Tibial nerve (tissue), 4 donors: ENCODE data around the gene TFRC.

Experiments
- EP300 ChIP-seq, 2 donors: sonication (generic); formaldehyde crosslinking; IDR thresholded peaks; one replicate each; pipeline ENCODE4 v1.6.1; 2017; ENCODE audit warnings: antibody characterized with exemption in 2 of 2, mild to moderate bottlenecking in 1 of 2
- POLR2A ChIP-seq, 2 donors: fragments of 450-650 bp; IDR thresholded peaks; one replicate each; pipeline ENCODE4 v1.6.1; 2017; ENCODE audit warnings: antibody characterized with exemption in 2 of 2, mild to moderate bottlenecking in 2 of 2, moderate library complexity in 2 of 2
- TF ChIP-seq, protein P1 (sequence below), 5 experiments: fragments of 200-600 bp in 3 of 5; fragments of 450-650 bp in 2 of 5; sonication (generic) in 3 of 5; IDR thresholded peaks; one replicate each; pipeline ENCODE4 v1.5.1; 2016 to 2019; ENCODE audit warnings: antibody characterized with exemption in 5 of 5, mild to moderate bottlenecking in 3 of 5, moderate library complexity in 2 of 5

DNA sequence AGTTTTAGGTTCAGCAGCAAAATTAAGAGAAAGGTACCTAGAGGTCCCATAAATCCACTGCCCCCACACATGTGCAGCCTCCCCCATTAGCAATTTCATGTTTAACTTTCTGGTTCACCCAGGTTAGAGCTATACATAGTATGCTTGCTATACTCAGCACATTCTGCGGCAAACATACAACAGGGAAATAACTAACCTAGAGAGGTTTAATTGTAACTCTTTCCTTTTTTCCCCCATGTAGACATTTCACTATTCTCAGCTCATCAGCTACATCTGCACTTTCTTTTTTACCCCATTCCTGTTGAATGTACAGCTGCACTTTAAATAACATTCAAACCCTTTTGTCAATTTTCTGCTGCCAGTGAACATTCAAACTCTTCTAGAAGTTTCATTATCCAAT, 21.1 kb downstream of the TFRC start:
- TF ChIP-seq, protein P1, sequence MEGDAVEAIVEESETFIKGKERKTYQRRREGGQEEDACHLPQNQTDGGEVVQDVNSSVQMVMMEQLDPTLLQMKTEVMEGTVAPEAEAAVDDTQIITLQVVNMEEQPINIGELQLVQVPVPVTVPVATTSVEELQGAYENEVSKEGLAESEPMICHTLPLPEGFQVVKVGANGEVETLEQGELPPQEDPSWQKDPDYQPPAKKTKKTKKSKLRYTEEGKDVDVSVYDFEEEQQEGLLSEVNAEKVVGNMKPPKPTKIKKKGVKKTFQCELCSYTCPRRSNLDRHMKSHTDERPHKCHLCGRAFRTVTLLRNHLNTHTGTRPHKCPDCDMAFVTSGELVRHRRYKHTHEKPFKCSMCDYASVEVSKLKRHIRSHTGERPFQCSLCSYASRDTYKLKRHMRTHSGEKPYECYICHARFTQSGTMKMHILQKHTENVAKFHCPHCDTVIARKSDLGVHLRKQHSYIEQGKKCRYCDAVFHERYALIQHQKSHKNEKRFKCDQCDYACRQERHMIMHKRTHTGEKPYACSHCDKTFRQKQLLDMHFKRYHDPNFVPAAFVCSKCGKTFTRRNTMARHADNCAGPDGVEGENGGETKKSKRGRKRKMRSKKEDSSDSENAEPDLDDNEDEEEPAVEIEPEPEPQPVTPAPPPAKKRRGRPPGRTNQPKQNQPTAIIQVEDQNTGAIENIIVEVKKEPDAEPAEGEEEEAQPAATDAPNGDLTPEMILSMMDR (IDR thresholded peaks at IDR 0.05), result no peak
- no peak for TF ChIP-seq POLR2A (IDR thresholded peaks at IDR 0.05)
- TF ChIP-seq EP300 (IDR thresholded peaks at IDR 0.05), result no peak
